ENCODE measurements around the gene SCD5.

Gene SCD5

DNA sequence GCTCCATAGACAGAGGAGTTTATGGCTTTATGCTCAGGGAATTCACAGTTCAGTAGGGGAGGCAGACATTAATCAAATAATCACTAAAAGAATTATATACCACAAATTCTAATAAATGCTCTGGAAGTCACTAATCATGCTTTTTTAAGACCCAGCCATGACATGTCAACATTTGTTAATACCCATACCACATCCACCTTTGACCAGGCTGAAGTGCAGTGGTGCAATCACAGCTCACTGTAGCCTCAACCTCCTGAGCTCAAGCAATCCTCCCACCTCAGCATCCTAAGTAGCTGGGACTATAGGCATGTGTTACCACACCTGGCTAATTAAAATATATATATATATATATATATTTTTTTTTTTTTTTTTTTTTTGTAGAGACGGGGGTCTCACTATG is 12.8 kb upstream of the SCD5 start:
- no peaks in the 10 kb centered on the region for H3K36me3 Mint-ChIP-seq (ENCODE audit: low read depth)
- H3K27me3 Mint-ChIP-seq (ENCODE audit: low read depth) = no peaks in the 10 kb centered on the region
- TF ChIP-seq, protein P1, sequence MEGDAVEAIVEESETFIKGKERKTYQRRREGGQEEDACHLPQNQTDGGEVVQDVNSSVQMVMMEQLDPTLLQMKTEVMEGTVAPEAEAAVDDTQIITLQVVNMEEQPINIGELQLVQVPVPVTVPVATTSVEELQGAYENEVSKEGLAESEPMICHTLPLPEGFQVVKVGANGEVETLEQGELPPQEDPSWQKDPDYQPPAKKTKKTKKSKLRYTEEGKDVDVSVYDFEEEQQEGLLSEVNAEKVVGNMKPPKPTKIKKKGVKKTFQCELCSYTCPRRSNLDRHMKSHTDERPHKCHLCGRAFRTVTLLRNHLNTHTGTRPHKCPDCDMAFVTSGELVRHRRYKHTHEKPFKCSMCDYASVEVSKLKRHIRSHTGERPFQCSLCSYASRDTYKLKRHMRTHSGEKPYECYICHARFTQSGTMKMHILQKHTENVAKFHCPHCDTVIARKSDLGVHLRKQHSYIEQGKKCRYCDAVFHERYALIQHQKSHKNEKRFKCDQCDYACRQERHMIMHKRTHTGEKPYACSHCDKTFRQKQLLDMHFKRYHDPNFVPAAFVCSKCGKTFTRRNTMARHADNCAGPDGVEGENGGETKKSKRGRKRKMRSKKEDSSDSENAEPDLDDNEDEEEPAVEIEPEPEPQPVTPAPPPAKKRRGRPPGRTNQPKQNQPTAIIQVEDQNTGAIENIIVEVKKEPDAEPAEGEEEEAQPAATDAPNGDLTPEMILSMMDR (IDR thresholded peaks at IDR 0.05; ENCODE audit: unreplicated experiment in 3 of 3) = no peak
- peaks cover 18% of the 10 kb centered on the region for H3K4me1 Mint-ChIP-seq
- H3K9me3 Mint-ChIP-seq = no peaks in the 10 kb centered on the region
- peak overlapping the region in 2 of 3 experiments; percentile 46 to 68 for H3K27ac Mint-ChIP-seq
- H3K4me3 Mint-ChIP-seq = no peak overlapping the region

DNA sequence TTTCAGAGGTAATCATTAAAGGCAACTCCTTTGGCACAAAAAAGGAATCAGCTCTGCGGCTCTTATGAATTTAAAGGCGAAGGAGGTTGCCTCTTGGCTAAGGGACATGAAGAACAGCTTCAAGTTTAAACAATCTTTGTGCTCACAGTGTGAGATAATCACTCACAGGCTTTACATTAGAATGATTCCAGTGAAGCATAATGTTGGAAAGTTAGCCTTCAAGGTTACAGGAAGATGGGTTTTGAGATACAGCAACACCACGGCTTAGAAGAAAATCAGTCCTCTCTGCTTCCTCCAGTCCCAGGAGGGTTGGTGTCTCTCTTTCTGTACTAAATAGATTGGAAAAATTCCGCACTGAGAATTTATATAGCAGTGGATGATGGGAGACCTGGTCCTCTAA is 11.6 kb upstream of the SCD5 start:
- no peaks in the 10 kb centered on the region for H3K27me3 Mint-ChIP-seq (ENCODE audit: low read depth)
- peaks cover 18% of the 10 kb centered on the region for H3K4me1 Mint-ChIP-seq
- no peaks in the 10 kb centered on the region for H3K9me3 Mint-ChIP-seq
- peak overlapping the region in 2 of 3 experiments; percentile 56 to 60 for H3K27ac Mint-ChIP-seq
- H3K4me3 Mint-ChIP-seq = no peak overlapping the region
- no peaks in the 10 kb centered on the region for H3K36me3 Mint-ChIP-seq (ENCODE audit: low read depth)
- TF ChIP-seq, protein P1 (IDR thresholded peaks at IDR 0.05; ENCODE audit: unreplicated experiment in 3 of 3) = no peak

DNA sequence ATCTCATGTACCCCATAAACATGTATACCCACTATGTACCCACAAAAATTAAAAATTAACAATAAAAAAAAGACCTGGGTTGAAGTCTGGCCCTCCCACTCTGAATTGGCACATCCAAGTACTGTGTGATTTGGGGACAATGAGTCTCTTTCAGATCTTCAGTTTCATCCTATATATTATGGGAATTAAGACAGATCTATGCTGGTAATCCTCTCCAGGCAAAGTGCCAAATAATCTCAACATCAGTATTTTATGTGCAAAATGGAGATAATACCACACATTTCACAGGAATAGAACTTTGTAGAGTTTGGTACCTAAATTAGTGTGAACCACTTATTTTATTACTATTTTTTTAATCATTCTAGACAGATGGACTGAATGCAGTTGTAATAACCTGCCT is 11.0 kb upstream of the SCD5 start:
- H3K36me3 Mint-ChIP-seq (ENCODE audit: low read depth) = no peaks in the 10 kb centered on the region
- no peaks in the 10 kb centered on the region for H3K27me3 Mint-ChIP-seq (ENCODE audit: low read depth)

DNA sequence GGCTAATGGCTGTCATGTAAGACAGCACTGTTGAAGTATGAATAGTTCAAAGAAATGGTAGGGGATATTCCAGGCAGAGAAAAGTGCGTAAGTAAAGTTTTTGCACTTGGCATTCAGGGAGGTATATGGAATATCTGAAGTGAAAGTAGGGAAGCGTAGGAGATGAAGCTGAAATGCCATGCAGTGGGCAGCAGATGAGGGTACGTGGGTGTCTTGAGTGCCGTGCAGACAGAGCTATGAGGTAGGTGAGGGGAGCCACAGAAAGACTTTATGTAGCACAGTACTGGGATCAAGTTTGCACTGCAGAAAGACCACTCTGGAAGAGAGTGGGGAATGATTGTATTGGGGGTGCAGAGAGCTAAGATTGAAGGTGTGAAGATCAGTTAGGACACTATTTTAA is 5.2 kb upstream of the SCD5 start:
- Mint-ChIP-seq H3K4me3 (no peak overlapping the region), H3K9me3 (no peaks in the 10 kb centered on the region), H3K4me1 (peaks cover 13% of the 10 kb centered on the region), H3K27ac (no peak overlapping the region), H3K36me3 (ENCODE audit: low read depth) (no peaks in the 10 kb centered on the region), H3K27me3 (ENCODE audit: low read depth) (peaks cover 14% of the 10 kb centered on the region)
- TF ChIP-seq, protein P1 (IDR thresholded peaks at IDR 0.05; ENCODE audit: unreplicated experiment in 3 of 3) = no peak

More for the DNA sequence above, 11.0 kb upstream of the SCD5 start:
- no peak overlapping the region for H3K4me3 Mint-ChIP-seq
- H3K27ac Mint-ChIP-seq = peak overlapping the region in 1 of 3 experiments; percentile 56
- peaks cover 18% of the 10 kb centered on the region for H3K4me1 Mint-ChIP-seq
- H3K9me3 Mint-ChIP-seq = no peaks in the 10 kb centered on the region
- TF ChIP-seq, protein P1 (IDR thresholded peaks at IDR 0.05; ENCODE audit: unreplicated experiment in 3 of 3) = no peak

DNA sequence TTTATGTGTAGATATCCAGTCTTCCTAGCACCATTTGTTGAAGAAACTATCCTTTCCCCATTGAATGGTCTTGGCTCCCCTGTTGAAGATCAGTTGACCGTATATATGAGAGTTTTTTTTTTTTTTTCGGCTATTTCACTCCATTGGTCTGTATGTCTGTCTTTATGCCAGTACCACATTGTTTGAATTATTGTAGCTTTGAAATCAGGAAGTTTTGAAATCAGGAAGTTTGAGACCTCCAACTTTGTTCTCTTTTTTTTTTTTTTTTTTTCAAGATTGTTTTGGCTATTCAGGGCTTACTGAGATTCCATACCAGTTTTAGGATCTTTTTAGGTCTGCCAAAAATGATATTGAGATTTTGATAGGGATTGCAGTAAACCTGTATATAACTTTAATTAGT is 4.3 kb upstream of the SCD5 start:
- Mint-ChIP-seq H3K4me1 (peaks cover 13% of the 10 kb centered on the region), H3K4me3 (no peak overlapping the region), H3K36me3 (ENCODE audit: low read depth) (no peaks in the 10 kb centered on the region), H3K27ac (no peak overlapping the region), H3K9me3 (no peaks in the 10 kb centered on the region), H3K27me3 (ENCODE audit: low read depth) (peaks cover 14% of the 10 kb centered on the region)
- TF ChIP-seq, protein P1 (IDR thresholded peaks at IDR 0.05; ENCODE audit: unreplicated experiment in 3 of 3) = no peak

DNA sequence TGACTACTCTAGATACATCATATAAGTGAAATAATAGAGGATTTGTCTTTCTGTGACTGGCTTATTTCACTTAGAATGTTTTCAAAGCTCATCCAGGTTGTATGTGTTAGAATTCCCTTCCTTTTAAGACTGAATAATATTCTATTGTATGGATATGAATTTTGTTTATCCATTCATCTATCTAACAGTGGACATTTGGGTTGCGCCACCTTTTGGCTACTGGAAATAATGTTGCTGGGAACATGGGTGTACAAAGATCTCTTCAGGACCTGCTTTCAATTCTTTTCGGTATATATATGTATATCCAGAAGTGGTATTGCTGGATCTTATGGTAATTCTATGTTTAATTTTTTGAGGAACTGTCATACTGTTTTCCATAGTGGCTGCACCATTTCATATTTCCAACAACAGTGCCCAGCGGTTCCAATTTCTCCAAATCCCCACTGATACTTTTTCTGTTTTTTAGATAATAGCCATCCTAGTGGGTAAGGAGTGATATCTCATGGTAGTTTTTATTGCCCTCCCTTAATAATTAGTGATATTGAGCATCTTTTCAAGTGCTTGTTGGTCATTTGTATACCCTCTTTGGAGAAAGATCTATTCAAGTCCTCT is 3.4 kb upstream of the SCD5 start:
- Mint-ChIP-seq H3K27ac (no peak overlapping the region), H3K27me3 (ENCODE audit: low read depth) (peaks cover 19% of the 10 kb centered on the region), H3K9me3 (no peaks in the 10 kb centered on the region), H3K4me3 (peak overlapping the region; percentile 18 to 77 (median 27)), H3K36me3 (ENCODE audit: low read depth) (no peaks in the 10 kb centered on the region), H3K4me1 (peaks cover 19% of the 10 kb centered on the region)
- TF ChIP-seq, protein P1 (IDR thresholded peaks at IDR 0.05; ENCODE audit: unreplicated experiment in 3 of 3) = peak; percentile 42 to 49 (median 49)
